ENCODE data around the gene COMMD10. TPM values are rescaled to one million over a fixed set of nuclear protein-coding genes. Genes with fewer than 3 reads are reported as not detected.
"Not testable (repeated sequence)": the region's sequence is repeated elsewhere in the genome, so short reads cannot be mapped to it uniquely, and the experiment has no call there.

COMMD10 gene
- total RNA-seq, 3 donors from 2014 or later: 37.6 to 57.8 (median 54.1) TPM

GRCh38 chr5:116076496-116076895, 8.3 kb upstream of the COMMD10 start:
- TF ChIP-seq POLR2A (IDR thresholded peaks at IDR 0.05) (no peak), POLR2AphosphoS5 (IDR thresholded peaks at IDR 0.05) (no peak)
- TF ChIP-seq, protein P1, sequence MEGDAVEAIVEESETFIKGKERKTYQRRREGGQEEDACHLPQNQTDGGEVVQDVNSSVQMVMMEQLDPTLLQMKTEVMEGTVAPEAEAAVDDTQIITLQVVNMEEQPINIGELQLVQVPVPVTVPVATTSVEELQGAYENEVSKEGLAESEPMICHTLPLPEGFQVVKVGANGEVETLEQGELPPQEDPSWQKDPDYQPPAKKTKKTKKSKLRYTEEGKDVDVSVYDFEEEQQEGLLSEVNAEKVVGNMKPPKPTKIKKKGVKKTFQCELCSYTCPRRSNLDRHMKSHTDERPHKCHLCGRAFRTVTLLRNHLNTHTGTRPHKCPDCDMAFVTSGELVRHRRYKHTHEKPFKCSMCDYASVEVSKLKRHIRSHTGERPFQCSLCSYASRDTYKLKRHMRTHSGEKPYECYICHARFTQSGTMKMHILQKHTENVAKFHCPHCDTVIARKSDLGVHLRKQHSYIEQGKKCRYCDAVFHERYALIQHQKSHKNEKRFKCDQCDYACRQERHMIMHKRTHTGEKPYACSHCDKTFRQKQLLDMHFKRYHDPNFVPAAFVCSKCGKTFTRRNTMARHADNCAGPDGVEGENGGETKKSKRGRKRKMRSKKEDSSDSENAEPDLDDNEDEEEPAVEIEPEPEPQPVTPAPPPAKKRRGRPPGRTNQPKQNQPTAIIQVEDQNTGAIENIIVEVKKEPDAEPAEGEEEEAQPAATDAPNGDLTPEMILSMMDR (IDR thresholded peaks at IDR 0.05): no peak
- intact Hi-C loops (cut with DNase I; ENCODE audit: low total_unique reads): no loop called here

GRCh38 chr5:116078199-116078598, 6.6 kb upstream of the COMMD10 start:
- intact Hi-C loops (cut with DNase I; ENCODE audit: low total_unique reads): no loop called here
- Histone ChIP-seq H3K27ac (no peak overlapping the region), H3K27me3 (no peaks in the 10 kb centered on the region), H3K36me3 (no peaks in the 10 kb centered on the region), H3K9me3 (no peaks in the 10 kb centered on the region), H3K4me1 (no peaks in the 10 kb centered on the region), H3K4me3 (no peak overlapping the region)
- DNase-seq (ENCODE audit: low spot score in 2 of 2): no peak
- TF ChIP-seq POLR2AphosphoS5 (IDR thresholded peaks at IDR 0.05) (no peak), POLR2A (IDR thresholded peaks at IDR 0.05) (no peak)
- TF ChIP-seq, protein P1 (IDR thresholded peaks at IDR 0.05): no peak

More at GRCh38 chr5:116076496-116076895, 8.3 kb upstream of the COMMD10 start:
- Histone ChIP-seq H3K4me1 (no peaks in the 10 kb centered on the region), H3K27ac (no peak overlapping the region), H3K27me3 (no peaks in the 10 kb centered on the region), H3K36me3 (no peaks in the 10 kb centered on the region), H3K9me3 (no peaks in the 10 kb centered on the region), H3K4me3 (no peak overlapping the region)
- no peak for DNase-seq (ENCODE audit: low spot score in 2 of 2)

GRCh38 chr5:116084287-116084691, 536 bp upstream of the COMMD10 start:
- Histone ChIP-seq H3K4me1 (no peaks in the 10 kb centered on the region), H3K27ac (peak overlapping the region in 1 of 2 donors; percentile 94), H3K27me3 (no peaks in the 10 kb centered on the region), H3K4me3 (peak overlapping the region; percentile 82 to 92 (median 90)), H3K36me3 (no peaks in the 10 kb centered on the region), H3K9me3 (no peaks in the 10 kb centered on the region)
- intact Hi-C loops (cut with DNase I; ENCODE audit: low total_unique reads): no loop called here
- no peak for DNase-seq (ENCODE audit: low spot score in 2 of 2)
- TF ChIP-seq POLR2AphosphoS5 (IDR thresholded peaks at IDR 0.05) (no peak), POLR2A (IDR thresholded peaks at IDR 0.05) (no peak)
- TF ChIP-seq, protein P1 (IDR thresholded peaks at IDR 0.05): no peak

DNA sequence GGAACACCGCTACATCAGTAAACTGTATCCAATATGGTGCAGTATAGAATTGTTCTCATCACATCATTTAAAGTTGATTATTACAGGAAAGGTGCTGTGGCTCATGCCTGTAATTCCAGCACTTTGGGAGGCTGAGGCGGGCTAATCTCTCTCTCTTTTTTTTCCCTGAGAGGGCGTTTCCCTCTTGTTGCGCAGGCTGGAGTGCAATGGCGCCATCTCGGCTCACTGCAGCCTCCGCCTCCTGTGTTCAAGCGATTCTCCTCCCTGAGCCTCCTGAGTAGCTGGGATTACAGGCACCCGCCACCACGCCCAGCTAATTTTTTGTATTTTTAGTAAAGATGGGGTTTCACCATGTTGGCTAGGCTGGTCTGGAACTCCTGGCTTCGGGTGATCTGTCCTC, 1.5 kb downstream of the COMMD10 start:
- DNase-seq (ENCODE audit: low spot score in 2 of 2); H3K9me3 ChIP-seq; H3K27me3 ChIP-seq; H3K27ac ChIP-seq; intact Hi-C loops (cut with DNase I; ENCODE audit: low total_unique reads); H3K36me3 ChIP-seq; H3K4me1 ChIP-seq: not testable (repeated sequence)
- H3K4me3 ChIP-seq: peak overlapping the region in 2 of 3 donors; percentile 82 to 92

GRCh38 chr5:116088062-116088461, 3.2 kb downstream of the COMMD10 start:
- no peak overlapping the region for H3K27ac ChIP-seq
- no peak for DNase-seq (ENCODE audit: low spot score in 2 of 2)
- intact Hi-C loops (cut with DNase I; ENCODE audit: low total_unique reads): no loop called here
- TF ChIP-seq POLR2AphosphoS5 (IDR thresholded peaks at IDR 0.05): no peak
- TF ChIP-seq POLR2A (IDR thresholded peaks at IDR 0.05): no peak
- TF ChIP-seq, protein P1 (IDR thresholded peaks at IDR 0.05): no peak
- H3K9me3 ChIP-seq: no peaks in the 10 kb centered on the region
- H3K36me3 ChIP-seq: peaks cover 6% of the 10 kb centered on the region
- H3K4me3 ChIP-seq: no peak overlapping the region
- H3K27me3 ChIP-seq: no peaks in the 10 kb centered on the region
- no peaks in the 10 kb centered on the region for H3K4me1 ChIP-seq

- Histone ChIP-seq H3K9me3 (no peaks in the 10 kb centered on the region), H3K4me3 (no peak overlapping the region), H3K27ac (no peak overlapping the region), H3K36me3 (peaks cover 11% of the 10 kb centered on the region), H3K27me3 (no peaks in the 10 kb centered on the region), H3K4me1 (no peaks in the 10 kb centered on the region)
- intact Hi-C loops (cut with DNase I; ENCODE audit: low total_unique reads): no loop called here
- TF ChIP-seq POLR2AphosphoS5 (IDR thresholded peaks at IDR 0.05) (no peak), POLR2A (IDR thresholded peaks at IDR 0.05) (no peak)
- TF ChIP-seq, protein P1 (IDR thresholded peaks at IDR 0.05): no peak
- DNase-seq (ENCODE audit: low spot score in 2 of 2): no peak
These were observed 5.5 kb downstream of the COMMD10 start for GRCh38 chr5:116090302-116090701.
